Prostate gland (tissue), 2 donors: ENCODE measurements around the gene TTLL13. TPM values are rescaled to one million over a fixed set of nuclear protein-coding genes. Genes with fewer than 3 reads are reported as not detected.
"Not testable (repeated sequence)": the region's sequence is repeated elsewhere in the genome, so short reads cannot be mapped to it uniquely, and the experiment has no call there.

Source experiments
- DNase-seq: peaks from one replicate; pipeline ENCODE4 v3.0.0-alpha.2; 2019; ENCODE audit warnings: low spot score
- H3K27ac ChIP-seq, 2 donors: fragments of 200-600 bp; sonication (generic); 2 replicates each; pipeline ENCODE4 v1.5.1; 2017 to 2019
- H3K27me3 ChIP-seq: fragments of 200-600 bp; sonication (generic); replicated peaks from 2 replicates; pipeline ENCODE4 v1.5.1; 2019; ENCODE audit not compliant: insufficient read depth
- H3K36me3 ChIP-seq, 2 donors: fragments of 200-600 bp; sonication (generic); 1 replicate in 1 of 2; 2 replicates in 1 of 2; pipeline versions ENCODE4 v1.5.1 to v1.8.1; 2017 to 2019
- H3K4me1 ChIP-seq: fragments of 200-600 bp; sonication (generic); replicated peaks from 2 replicates; pipeline ENCODE4 v1.5.1; 2019
- H3K4me3 ChIP-seq, 2 donors: fragments of 200-600 bp; sonication (generic); 2 replicates each; pipeline ENCODE4 v1.5.1; 2017 to 2019
- H3K9me3 ChIP-seq: fragments of 200-600 bp; sonication (generic); 2 replicates; pipeline ENCODE4 v1.5.1; 2017
- POLR2A ChIP-seq: fragments of 450-650 bp; IDR thresholded peaks from one replicate; pipeline ENCODE4 v1.6.1; 2016; ENCODE audit warnings: antibody characterized with exemption, mild to moderate bottlenecking
- POLR2AphosphoS5 ChIP-seq: sonication (generic); formaldehyde crosslinking; IDR thresholded peaks from one replicate; pipeline ENCODE4 v1.6.1; 2017; ENCODE audit warnings: antibody characterized with exemption
- WGBS: methylation state at CpG from one replicate; pipeline ENCODE4 v1.1.5; 2018; 5-methylcytosine and 5-hydroxymethylcytosine counted together
- intact Hi-C: fragments of 100-400 bp; cut with DNase I; formaldehyde crosslinking; loops from one replicate; pipeline ENCODE4 v1.14.2; 2022
- total RNA-seq, 2 donors: library from RNA; depleted of rRNA; stranded (reverse); fragments of >200 nt; gene quantifications; one replicate each; pipeline ENCODE4 v1.1.0, GENCODE V29; 2016
- TF ChIP-seq, protein P1 (sequence below), 4 experiments: fragments of 200-600 bp in 2 of 4; fragments of 450-650 bp in 2 of 4; sonication (generic) in 2 of 4; IDR thresholded peaks; 1 replicate in 3 of 4; 2 replicates in 1 of 4; pipeline ENCODE4 v1.5.1; 2016 to 2019; ENCODE audit warnings: antibody characterized with exemption in 4 of 4, mild to moderate bottlenecking in 2 of 4, moderate library complexity in 2 of 4

Gene TTLL13
- total RNA-seq, 2 donors from 2014 or later, result 0.51 TPM; not detected in 1

DNA sequence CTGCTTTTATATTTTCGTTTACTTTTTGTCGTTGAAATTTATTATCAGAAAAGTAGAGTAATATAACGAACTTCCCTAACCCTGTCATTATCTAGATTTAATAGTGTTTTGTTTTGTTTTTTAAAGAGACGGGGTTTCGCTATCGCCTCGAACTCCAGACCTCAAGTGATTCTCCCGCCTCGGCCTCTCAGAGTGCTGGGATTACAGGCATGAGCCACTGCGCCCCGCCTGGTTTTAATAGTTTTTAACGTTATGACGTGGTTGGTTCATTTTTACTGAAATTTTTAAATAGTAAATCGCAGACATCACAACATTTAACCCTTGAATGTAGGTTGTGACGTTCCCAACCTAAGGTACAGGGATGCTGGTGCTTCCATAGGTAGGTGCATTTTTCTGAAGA is 17.1 kb downstream of the TTLL13 start:
- peaks cover 0 to 4% of the 10 kb centered on the region in 2 donors for H3K36me3 ChIP-seq
- no peaks in the 10 kb centered on the region for H3K9me3 ChIP-seq
- H3K27me3 ChIP-seq, result no peaks in the 10 kb centered on the region
- peak overlapping the region; percentile 93 to 98 for H3K27ac ChIP-seq
- peak overlapping the region; percentile 65 to 82 for H3K4me3 ChIP-seq
- WGBS, result 6% methylated on average over 15 of the region's 15 CpGs
- intact Hi-C loops, result no loop called here
- TF ChIP-seq, protein P1, sequence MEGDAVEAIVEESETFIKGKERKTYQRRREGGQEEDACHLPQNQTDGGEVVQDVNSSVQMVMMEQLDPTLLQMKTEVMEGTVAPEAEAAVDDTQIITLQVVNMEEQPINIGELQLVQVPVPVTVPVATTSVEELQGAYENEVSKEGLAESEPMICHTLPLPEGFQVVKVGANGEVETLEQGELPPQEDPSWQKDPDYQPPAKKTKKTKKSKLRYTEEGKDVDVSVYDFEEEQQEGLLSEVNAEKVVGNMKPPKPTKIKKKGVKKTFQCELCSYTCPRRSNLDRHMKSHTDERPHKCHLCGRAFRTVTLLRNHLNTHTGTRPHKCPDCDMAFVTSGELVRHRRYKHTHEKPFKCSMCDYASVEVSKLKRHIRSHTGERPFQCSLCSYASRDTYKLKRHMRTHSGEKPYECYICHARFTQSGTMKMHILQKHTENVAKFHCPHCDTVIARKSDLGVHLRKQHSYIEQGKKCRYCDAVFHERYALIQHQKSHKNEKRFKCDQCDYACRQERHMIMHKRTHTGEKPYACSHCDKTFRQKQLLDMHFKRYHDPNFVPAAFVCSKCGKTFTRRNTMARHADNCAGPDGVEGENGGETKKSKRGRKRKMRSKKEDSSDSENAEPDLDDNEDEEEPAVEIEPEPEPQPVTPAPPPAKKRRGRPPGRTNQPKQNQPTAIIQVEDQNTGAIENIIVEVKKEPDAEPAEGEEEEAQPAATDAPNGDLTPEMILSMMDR (IDR thresholded peaks at IDR 0.05), result no peak
- TF ChIP-seq POLR2AphosphoS5 (no peak), POLR2A (no peak)
- no peak for DNase-seq
- peaks cover 13% of the 10 kb centered on the region for H3K4me1 ChIP-seq

DNA sequence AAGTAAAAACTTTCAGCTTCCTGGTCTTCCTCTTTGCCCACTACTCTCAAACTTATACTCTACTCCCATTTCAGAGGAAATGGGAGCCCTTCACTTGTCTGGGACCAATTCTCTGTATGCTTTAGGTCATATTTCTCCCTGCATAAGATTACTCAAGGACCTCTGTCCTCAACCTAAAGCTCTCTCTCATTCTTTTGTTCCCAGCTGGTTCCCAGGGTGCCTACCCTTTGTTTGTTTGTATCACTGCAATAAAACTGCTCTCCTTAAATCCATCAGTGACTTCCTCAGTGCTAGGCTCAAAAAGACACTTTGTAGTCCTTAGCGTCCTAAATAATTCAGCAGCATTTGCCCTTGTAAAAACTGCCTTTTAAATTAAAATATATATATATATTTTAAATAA is 19.1 kb downstream of the TTLL13 start:
- no peaks in the 10 kb centered on the region for H3K9me3 ChIP-seq
- peak overlapping the region in 1 of 2 donors; percentile 82 for H3K4me3 ChIP-seq
- DNase-seq, result no peak
- peaks cover 0 to 4% of the 10 kb centered on the region in 2 donors for H3K36me3 ChIP-seq
- no peaks in the 10 kb centered on the region for H3K27me3 ChIP-seq
- H3K27ac ChIP-seq, result peak overlapping the region in 1 of 2 donors; percentile 19
- TF ChIP-seq POLR2A, result no peak
- no peak for TF ChIP-seq POLR2AphosphoS5
- TF ChIP-seq, protein P1 (IDR thresholded peaks at IDR 0.05), result no peak
- peaks cover 13% of the 10 kb centered on the region for H3K4me1 ChIP-seq
- WGBS, result 23% methylated on average over 1 of the region's 1 CpG
- intact Hi-C loops, result no loop called here

DNA sequence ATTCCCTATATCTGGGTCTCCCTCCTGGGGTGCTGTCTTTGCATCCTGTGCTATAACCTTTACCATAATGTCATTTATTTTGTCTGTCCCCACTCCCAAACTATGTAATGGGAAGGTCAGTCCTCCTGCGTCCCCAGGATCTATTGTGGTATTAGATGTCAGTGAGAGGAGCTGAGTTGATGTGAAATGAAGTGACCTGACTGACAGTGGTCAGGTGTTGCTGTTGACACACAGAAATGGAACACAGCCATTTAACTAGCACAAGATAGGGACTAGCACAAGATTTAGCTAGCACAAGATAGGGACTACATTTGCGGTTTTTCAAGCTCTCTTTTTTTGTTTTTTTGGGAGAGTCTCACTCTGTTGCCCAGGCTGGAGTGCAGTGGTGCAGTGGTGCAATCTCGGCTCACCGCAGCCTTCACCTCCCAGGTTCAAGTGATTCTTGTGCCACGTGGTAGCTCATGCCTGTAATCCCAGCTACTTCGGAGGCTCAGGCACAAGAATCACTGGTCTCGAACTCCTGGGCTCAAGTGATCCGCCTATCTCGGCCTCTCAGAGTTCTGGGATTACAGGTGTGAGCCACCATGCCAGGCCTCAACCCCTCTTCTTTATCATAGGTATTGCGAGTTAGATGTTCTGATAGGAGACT is 21.3 kb downstream of the TTLL13 start:
- 87% methylated on average over 10 of the region's 10 CpGs for WGBS
- Histone ChIP-seq H3K4me3 (no peak overlapping the region), H3K9me3 (no peaks in the 10 kb centered on the region), H3K27me3 (no peaks in the 10 kb centered on the region), H3K27ac (no peak overlapping the region), H3K4me1 (peaks cover 13% of the 10 kb centered on the region), H3K36me3 (peaks cover 0 to 4% of the 10 kb centered on the region in 2 donors)
- intact Hi-C loops, result no loop called here
- DNase-seq, result no peak
- TF ChIP-seq POLR2AphosphoS5 (no peak), POLR2A (no peak)
- TF ChIP-seq, protein P1 (IDR thresholded peaks at IDR 0.05), result no peak

DNA sequence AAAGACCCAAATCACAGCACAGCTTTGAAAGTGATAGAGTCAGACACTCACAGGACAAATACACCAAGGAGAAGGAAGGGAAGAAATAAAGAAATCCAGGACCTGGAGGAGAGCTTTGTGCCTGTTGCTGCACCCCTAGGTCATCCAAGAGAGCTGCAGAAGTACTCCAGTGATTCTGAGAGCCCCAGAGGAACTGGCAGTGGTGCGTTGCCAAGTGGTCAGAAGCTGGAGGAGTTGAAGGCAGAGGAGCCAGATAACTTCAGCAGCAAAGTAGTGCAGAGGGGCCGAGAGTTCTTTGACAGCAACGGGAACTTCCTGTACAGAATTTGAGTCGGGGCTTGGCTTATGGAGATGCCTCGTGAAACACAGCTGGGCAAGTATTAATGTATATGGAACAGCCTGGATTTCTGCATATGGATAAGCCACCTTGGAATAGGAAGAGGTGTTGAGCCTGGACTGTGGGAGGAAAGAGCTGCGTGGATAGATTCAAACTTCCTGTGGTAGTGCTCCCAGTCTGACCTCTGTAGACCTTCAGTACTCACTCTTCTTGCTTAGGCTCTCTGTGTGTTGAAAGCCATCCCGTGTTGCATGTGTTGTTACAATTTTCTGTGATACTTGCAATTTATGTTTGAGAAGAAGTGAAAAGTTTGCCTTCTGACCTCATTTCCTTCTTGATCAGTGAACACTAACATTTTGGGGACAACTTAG is 22.3 kb downstream of the TTLL13 start:
- intact Hi-C loops, result no loop called here
- no peak overlapping the region for H3K27ac ChIP-seq
- no peaks in the 10 kb centered on the region for H3K9me3 ChIP-seq
- H3K36me3 ChIP-seq, result peaks cover 0 to 4% of the 10 kb centered on the region in 2 donors
- no peak for DNase-seq
- no peak overlapping the region for H3K4me3 ChIP-seq
- H3K27me3 ChIP-seq, result no peaks in the 10 kb centered on the region
- peaks cover 13% of the 10 kb centered on the region for H3K4me1 ChIP-seq
- no peak for TF ChIP-seq POLR2A
- TF ChIP-seq, protein P1 (IDR thresholded peaks at IDR 0.05), result no peak
- no peak for TF ChIP-seq POLR2AphosphoS5
- WGBS, result 69% methylated on average over 7 of the region's 7 CpGs

DNA sequence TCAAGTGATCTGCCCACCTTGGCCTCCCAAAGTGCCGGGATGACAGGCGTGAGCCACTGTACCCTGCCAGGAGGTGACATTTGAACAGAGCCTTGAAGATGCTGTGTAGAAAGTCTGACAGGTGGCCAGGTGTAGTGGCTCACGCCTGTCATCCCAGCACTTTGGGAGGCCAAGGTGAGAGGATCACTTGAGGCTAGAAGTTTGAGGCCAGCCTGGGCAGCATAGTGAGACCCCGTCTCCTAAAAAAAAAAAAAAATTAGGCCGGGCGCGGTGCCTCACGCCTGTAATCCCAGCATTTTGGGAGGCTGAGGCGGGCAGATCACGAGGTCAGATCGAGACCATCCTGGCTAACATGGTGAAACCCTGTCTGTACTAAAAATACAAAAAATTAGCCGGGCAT is 29.1 kb downstream of the TTLL13 start:
- H3K9me3 ChIP-seq, intact Hi-C loops, H3K27ac ChIP-seq, H3K27me3 ChIP-seq, DNase-seq, H3K4me1 ChIP-seq, H3K36me3 ChIP-seq, H3K4me3 ChIP-seq: not testable (repeated sequence)
- WGBS, result 98% methylated on average over 12 of the region's 12 CpGs

DNA sequence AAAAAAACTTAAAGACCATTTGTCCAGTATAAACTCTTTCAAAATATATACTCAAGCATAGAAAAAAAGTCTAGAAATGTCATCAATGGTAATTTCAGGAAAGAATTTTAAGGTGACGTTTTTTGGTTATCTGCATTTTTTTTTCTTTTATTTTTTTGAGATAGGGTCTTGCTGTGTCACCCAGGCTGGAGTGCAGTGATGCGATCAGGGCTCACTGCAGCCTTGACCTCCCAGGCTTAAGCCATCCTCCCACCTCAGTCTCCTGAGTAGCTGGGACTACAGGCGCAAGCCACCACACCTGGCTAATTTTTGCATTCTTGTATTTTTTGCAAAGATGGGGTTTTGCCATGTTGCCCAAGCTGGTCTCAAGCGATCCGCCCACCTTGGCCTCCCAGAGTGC is 31.4 kb downstream of the TTLL13 start:
- intact Hi-C loops, result not testable (repeated sequence)

DNA sequence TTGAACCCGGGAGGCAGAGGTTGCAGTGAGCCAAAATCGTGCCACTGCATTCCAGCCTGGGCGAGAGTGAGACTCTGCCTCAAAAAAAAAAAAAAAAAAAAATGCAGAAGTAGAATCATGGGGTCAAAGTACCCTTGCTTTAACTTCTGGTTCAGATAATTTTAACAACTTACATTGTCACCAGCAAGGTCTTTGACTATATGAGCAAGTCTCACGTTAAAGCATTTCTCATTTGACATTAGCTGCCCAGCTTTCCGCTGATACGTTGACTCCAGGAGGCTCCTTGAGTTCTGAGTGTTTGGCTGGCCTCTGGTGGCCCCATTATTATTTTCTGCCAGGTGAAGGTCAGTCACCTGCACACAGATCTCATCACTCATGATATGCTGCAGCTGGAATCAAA is 32.3 kb downstream of the TTLL13 start:
- H3K9me3 ChIP-seq, result not testable (repeated sequence)

More for the DNA sequence above, 31.4 kb downstream of the TTLL13 start:
- 87% methylated on average over 5 of the region's 5 CpGs for WGBS
- H3K9me3 ChIP-seq, H3K4me3 ChIP-seq, H3K27ac ChIP-seq, H3K4me1 ChIP-seq, H3K36me3 ChIP-seq, H3K27me3 ChIP-seq, DNase-seq: not testable (repeated sequence)

More for the DNA sequence above, 32.3 kb downstream of the TTLL13 start:
- H3K27me3 ChIP-seq, H3K27ac ChIP-seq, H3K36me3 ChIP-seq, H3K4me3 ChIP-seq, intact Hi-C loops, H3K4me1 ChIP-seq, DNase-seq: not testable (repeated sequence)
- WGBS, result 85% methylated on average over 6 of the region's 6 CpGs
